Body of pancreas (tissue), 4 donors: ENCODE measurements around the gene LPP.

Experiments
- POLR2A ChIP-seq, 3 donors: fragments of 450-650 bp; IDR thresholded peaks; one replicate each; pipeline ENCODE4 v1.6.1; 2016; ENCODE audit warnings: antibody characterized with exemption in 3 of 3, mild to moderate bottlenecking in 2 of 3
- TF ChIP-seq, protein P1 (sequence below), 7 experiments: fragments of 450-650 bp in 4 of 7; fragments of 200-600 bp in 3 of 7; sonication (generic) in 3 of 7; IDR thresholded peaks; one replicate each; pipeline ENCODE4 v1.5.1; 2016 to 2019; ENCODE audit warnings: antibody characterized with exemption in 7 of 7

DNA sequence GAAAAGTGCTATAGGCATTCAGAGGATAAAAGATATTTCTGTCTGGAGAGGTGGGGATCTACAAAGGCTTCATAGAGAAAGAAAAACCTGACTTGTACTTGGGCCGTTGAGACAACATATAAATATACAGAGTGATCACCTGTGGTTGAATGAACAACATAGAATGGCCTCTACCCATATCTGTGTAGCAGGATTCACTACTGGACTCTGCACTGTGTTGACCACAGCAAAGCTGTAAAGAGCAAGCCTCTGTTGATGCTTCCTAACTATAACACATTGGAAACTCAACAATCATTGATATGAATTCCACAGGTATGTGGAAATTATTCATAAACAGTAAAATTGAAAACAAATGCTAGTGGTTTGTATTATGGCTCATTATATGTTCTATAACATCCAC is 19.1 kb upstream of the LPP start:
- TF ChIP-seq, protein P1, sequence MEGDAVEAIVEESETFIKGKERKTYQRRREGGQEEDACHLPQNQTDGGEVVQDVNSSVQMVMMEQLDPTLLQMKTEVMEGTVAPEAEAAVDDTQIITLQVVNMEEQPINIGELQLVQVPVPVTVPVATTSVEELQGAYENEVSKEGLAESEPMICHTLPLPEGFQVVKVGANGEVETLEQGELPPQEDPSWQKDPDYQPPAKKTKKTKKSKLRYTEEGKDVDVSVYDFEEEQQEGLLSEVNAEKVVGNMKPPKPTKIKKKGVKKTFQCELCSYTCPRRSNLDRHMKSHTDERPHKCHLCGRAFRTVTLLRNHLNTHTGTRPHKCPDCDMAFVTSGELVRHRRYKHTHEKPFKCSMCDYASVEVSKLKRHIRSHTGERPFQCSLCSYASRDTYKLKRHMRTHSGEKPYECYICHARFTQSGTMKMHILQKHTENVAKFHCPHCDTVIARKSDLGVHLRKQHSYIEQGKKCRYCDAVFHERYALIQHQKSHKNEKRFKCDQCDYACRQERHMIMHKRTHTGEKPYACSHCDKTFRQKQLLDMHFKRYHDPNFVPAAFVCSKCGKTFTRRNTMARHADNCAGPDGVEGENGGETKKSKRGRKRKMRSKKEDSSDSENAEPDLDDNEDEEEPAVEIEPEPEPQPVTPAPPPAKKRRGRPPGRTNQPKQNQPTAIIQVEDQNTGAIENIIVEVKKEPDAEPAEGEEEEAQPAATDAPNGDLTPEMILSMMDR (IDR thresholded peaks at IDR 0.05) = no peak
- no peak for TF ChIP-seq POLR2A (IDR thresholded peaks at IDR 0.05)
